Testis (tissue), 3 donors: ENCODE data around the gene ABCC4. TPM values are rescaled to one million over a fixed set of nuclear protein-coding genes. Genes with fewer than 3 reads are reported as not detected.

Experiments
- DNase-seq: peaks from one replicate; pipeline ENCODE4 v3.0.0-alpha.2; 2019
- H3K27ac ChIP-seq, 2 donors: fragments of 200-600 bp; sonication (generic); one replicate each; pipeline ENCODE4 v1.5.1; 2019
- H3K27me3 ChIP-seq: fragments of 200-600 bp; sonication (generic); one replicate; pipeline ENCODE4 v1.5.1; 2019
- H3K36me3 ChIP-seq: fragments of 200-600 bp; sonication (generic); one replicate; pipeline ENCODE4 v1.5.1; 2017; ENCODE audit warnings: low read depth; ENCODE audit errors: missing control alignments
- H3K4me1 ChIP-seq: fragments of 200-600 bp; sonication (generic); one replicate; pipeline ENCODE4 v1.5.1; 2019
- H3K4me3 ChIP-seq, 2 donors: fragments of 200-600 bp; sonication (generic); one replicate each; pipeline ENCODE4 v1.5.1; 2017 to 2019
- H3K9me3 ChIP-seq: fragments of 200-600 bp; sonication (generic); one replicate; pipeline ENCODE4 v1.5.1; 2017
- POLR2A ChIP-seq: fragments of 450-650 bp; IDR thresholded peaks from one replicate; pipeline ENCODE4 v1.6.1; 2017; ENCODE audit warnings: antibody characterized with exemption, mild to moderate bottlenecking, moderate library complexity
- WGBS, 2 donors: methylation state at CpG; one replicate each; pipeline ENCODE4 v1.1.5; 2018; 5-methylcytosine and 5-hydroxymethylcytosine counted together
- intact Hi-C: fragments of 100-400 bp; cut with DNase I; formaldehyde crosslinking; loops from one replicate; pipeline ENCODE4 v1.15.1; 2023; ENCODE audit warnings: low total_unique reads
- polyA plus RNA-seq: library from polyadenylated mRNA; stranded (reverse); fragments of 350-450 nt; fragmentation: Illumina TruSeq; extraction: RNeasy Lipid Tissue Mini Kit (QIAGEN cat#74804); gene quantifications from one replicate; pipeline ENCODE4 v1.2.3, GENCODE V29; 2014; ENCODE audit warnings: low read depth, low replicate concordance; ENCODE audit not compliant: insufficient read depth
- total RNA-seq, 2 donors: library from RNA; depleted of rRNA; stranded (reverse); fragments of >200 nt; gene quantifications; one replicate each; pipeline ENCODE4 v1.2.3, GENCODE V29; 2016
- TF ChIP-seq, protein P1 (sequence below), 3 experiments: fragments of 450-650 bp in 2 of 3; fragments of 200-600 bp in 1 of 3; sonication (generic) in 1 of 3; IDR thresholded peaks; one replicate each; pipeline ENCODE4 v1.5.1; 2016 to 2019; ENCODE audit warnings: antibody characterized with exemption in 3 of 3, mild to moderate bottlenecking in 2 of 3, moderate library complexity in 1 of 3

The ABCC4 gene
- total and polyA plus RNA-seq, 3 donors from 2014 or later, result 11.0 to 23.5 (median 14.9) TPM

DNA sequence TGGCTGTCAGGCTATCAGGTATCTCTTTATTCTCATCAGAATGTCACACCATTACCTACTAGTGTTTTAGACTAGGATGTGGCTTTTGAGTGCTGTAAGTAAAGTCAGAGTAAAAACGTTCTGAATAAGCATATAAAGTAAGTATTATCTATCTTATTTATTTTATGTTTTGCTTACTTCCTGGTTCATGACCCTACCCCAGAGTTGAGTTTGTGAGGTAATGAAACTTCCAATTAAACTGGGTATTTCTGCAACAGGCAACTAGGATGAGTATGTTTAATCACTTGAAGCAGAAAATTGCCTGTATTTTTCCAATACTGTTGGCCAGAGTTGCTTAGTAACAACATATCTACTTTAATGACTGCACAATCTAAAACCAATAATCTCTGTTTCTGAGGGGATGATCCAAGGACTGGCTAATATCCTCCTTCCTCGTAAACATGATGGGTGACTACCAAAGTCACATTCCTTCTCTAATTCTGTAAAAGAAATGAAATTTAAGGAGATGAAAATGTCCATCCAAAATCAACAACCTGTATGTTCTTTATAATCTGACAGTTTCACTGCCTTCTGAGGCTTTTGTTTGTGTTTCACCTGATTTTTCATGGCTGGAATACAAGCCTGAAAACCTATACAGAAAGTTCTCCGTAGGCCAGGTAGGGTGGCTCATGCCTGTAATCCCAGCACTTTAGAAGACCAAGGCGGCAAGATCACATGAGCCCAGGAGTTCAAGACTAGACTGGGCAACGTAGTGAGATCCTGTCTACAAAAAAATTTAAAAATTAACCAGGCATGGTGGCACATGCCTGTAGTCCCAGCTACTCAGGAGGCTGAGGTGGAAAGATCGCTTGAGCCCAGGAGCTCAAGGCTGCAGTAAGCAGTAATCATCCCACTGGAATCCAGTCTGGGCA, 83.1 kb downstream of the ABCC4 start:
- Histone ChIP-seq H3K9me3 (no peaks in the 10 kb centered on the region), H3K4me3 (no peak overlapping the region), H3K27ac (no peak overlapping the region), H3K4me1 (no peaks in the 10 kb centered on the region), H3K36me3 (no peaks in the 10 kb centered on the region), H3K27me3 (no peaks in the 10 kb centered on the region)
- no peak for DNase-seq
- TF ChIP-seq, protein P1, sequence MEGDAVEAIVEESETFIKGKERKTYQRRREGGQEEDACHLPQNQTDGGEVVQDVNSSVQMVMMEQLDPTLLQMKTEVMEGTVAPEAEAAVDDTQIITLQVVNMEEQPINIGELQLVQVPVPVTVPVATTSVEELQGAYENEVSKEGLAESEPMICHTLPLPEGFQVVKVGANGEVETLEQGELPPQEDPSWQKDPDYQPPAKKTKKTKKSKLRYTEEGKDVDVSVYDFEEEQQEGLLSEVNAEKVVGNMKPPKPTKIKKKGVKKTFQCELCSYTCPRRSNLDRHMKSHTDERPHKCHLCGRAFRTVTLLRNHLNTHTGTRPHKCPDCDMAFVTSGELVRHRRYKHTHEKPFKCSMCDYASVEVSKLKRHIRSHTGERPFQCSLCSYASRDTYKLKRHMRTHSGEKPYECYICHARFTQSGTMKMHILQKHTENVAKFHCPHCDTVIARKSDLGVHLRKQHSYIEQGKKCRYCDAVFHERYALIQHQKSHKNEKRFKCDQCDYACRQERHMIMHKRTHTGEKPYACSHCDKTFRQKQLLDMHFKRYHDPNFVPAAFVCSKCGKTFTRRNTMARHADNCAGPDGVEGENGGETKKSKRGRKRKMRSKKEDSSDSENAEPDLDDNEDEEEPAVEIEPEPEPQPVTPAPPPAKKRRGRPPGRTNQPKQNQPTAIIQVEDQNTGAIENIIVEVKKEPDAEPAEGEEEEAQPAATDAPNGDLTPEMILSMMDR (IDR thresholded peaks at IDR 0.05), result no peak
- no peak for TF ChIP-seq POLR2A
- intact Hi-C loops, result no loop called here
- WGBS, 2 donors, result 76 to 77% methylated on average over 6 of the region's 6 CpGs

GRCh38 chr13:95216182-95216581, 85.1 kb downstream of the ABCC4 start:
- no peaks in the 10 kb centered on the region for H3K4me1 ChIP-seq
- WGBS, 2 donors, result 80 to 86% methylated on average over 3 of the region's 3 CpGs
- TF ChIP-seq, protein P1 (IDR thresholded peaks at IDR 0.05), result no peak
- no peak for TF ChIP-seq POLR2A
- no peak overlapping the region for H3K4me3 ChIP-seq
- H3K27ac ChIP-seq, result no peak overlapping the region
- H3K27me3 ChIP-seq, result no peaks in the 10 kb centered on the region
- H3K9me3 ChIP-seq, result no peaks in the 10 kb centered on the region
- H3K36me3 ChIP-seq, result no peaks in the 10 kb centered on the region
- no peak for DNase-seq
- intact Hi-C loops, result no loop called here

- WGBS, 2 donors, result 81 to 85% methylated on average over 9 to 11 of the region's 11 CpGs
- Histone ChIP-seq H3K4me1 (no peaks in the 10 kb centered on the region), H3K4me3 (no peak overlapping the region), H3K27ac (no peak overlapping the region), H3K9me3 (no peaks in the 10 kb centered on the region), H3K36me3 (no peaks in the 10 kb centered on the region), H3K27me3 (no peaks in the 10 kb centered on the region)
- no peak for DNase-seq
- TF ChIP-seq, protein P1 (IDR thresholded peaks at IDR 0.05), result no peak
- no peak for TF ChIP-seq POLR2A
- intact Hi-C loops, result no loop called here
These were observed 88.0 kb downstream of the ABCC4 start for GRCh38 chr13:95212983-95213850.

DNA sequence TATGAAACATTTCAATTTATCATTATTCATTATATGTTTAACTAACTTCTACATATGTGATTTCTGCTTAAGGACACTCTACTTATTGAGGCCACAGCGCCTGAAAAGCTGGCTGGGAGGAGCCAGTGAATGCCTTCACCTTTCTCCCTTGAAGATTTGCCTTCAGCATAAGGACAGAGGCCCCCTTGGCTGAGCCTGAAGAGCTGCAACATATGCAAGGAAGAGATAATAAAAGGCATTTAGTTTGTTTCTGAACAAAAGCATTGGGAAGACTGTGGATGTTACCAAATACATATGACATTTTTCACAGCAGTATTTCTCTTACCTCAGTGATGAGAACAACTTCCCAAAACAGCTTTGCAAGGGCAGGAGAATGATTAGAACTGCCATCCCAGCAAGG, 92.1 kb downstream of the ABCC4 start:
- Histone ChIP-seq H3K27me3 (no peaks in the 10 kb centered on the region), H3K27ac (no peak overlapping the region), H3K36me3 (no peaks in the 10 kb centered on the region), H3K4me3 (no peak overlapping the region), H3K9me3 (no peaks in the 10 kb centered on the region), H3K4me1 (no peaks in the 10 kb centered on the region)
- TF ChIP-seq POLR2A, result no peak
- TF ChIP-seq, protein P1 (IDR thresholded peaks at IDR 0.05), result no peak
- 96 to 100% methylated on average over 1 of the region's 1 CpG for WGBS, 2 donors
- intact Hi-C loops, result no loop called here
- DNase-seq, result no peak
